T-helper 2 cell treated with Interferon-gamma antibody and Interleukin-4, amounts not matched to agents 5 μg/mL and 100 μg/mL, for 36 hours (primary cell): Measurements from ENCODE around the gene CAND1.
"Not testable (repeated sequence)": the region's sequence is repeated elsewhere in the genome, so short reads cannot be mapped to it uniquely, and the experiment has no call there.

Experiments used
- DNase-seq: peaks from one replicate; pipeline ENCODE4 v3.0.0; 2021; ENCODE audit warnings: low spot score
- H3K27ac Mint-ChIP-seq: one replicate; pipeline ENCODE4 v1.8.0; 2021; ENCODE audit warnings: mild to moderate bottlenecking, mixed read lengths
- H3K27me3 Mint-ChIP-seq: one replicate; pipeline ENCODE4 v1.8.0; 2021; ENCODE audit warnings: low read depth, mixed read lengths
- H3K36me3 Mint-ChIP-seq: one replicate; pipeline ENCODE4 v1.8.0; 2021; ENCODE audit warnings: low read depth, mixed read lengths
- H3K4me1 Mint-ChIP-seq: one replicate; pipeline ENCODE4 v1.8.0; 2021; ENCODE audit warnings: low read depth, mixed read lengths
- H3K4me3 Mint-ChIP-seq: one replicate; pipeline ENCODE4 v1.8.0; 2022; ENCODE audit warnings: mild to moderate bottlenecking, moderate library complexity, mixed read lengths
- H3K9me3 Mint-ChIP-seq: one replicate; pipeline ENCODE4 v1.8.0; 2021; ENCODE audit warnings: mixed read lengths

The CAND1 gene

GRCh38 chr12:67333649-67334048 is 64.5 kb downstream of the CAND1 start:
- DNase-seq, result no peak
- H3K4me1 Mint-ChIP-seq, result peaks cover 5% of the 10 kb centered on the region
- H3K36me3 Mint-ChIP-seq, result no peaks in the 10 kb centered on the region
- no peak overlapping the region for H3K27ac Mint-ChIP-seq
- H3K9me3 Mint-ChIP-seq, result peaks cover 12% of the 10 kb centered on the region
- H3K4me3 Mint-ChIP-seq, result no peak overlapping the region
- H3K27me3 Mint-ChIP-seq, result peaks cover 4% of the 10 kb centered on the region

- H3K4me1 Mint-ChIP-seq, result no peaks in the 10 kb centered on the region
- no peak overlapping the region for H3K27ac Mint-ChIP-seq
- DNase-seq, result no peak
- H3K9me3 Mint-ChIP-seq, result peaks cover 22% of the 10 kb centered on the region
- H3K27me3 Mint-ChIP-seq, result peaks cover 3% of the 10 kb centered on the region
- peaks cover 2% of the 10 kb centered on the region for H3K36me3 Mint-ChIP-seq
- no peak overlapping the region for H3K4me3 Mint-ChIP-seq
Measured at GRCh38 chr12:67338426-67338825, 69.3 kb downstream of the CAND1 start.

GRCh38 chr12:67339530-67339929 is 70.4 kb downstream of the CAND1 start:
- Mint-ChIP-seq H3K27ac (no peak overlapping the region), H3K9me3 (peaks cover 23% of the 10 kb centered on the region), H3K4me1 (no peaks in the 10 kb centered on the region), H3K4me3 (no peak overlapping the region), H3K36me3 (peaks cover 2% of the 10 kb centered on the region), H3K27me3 (peaks cover 3% of the 10 kb centered on the region)
- no peak for DNase-seq

GRCh38 chr12:67341086-67341485 is 71.9 kb downstream of the CAND1 start:
- peaks cover 25% of the 10 kb centered on the region for H3K9me3 Mint-ChIP-seq
- not testable (repeated sequence) for H3K4me1 Mint-ChIP-seq

GRCh38 chr12:67344979-67345710 is 76.0 kb downstream of the CAND1 start:
- Mint-ChIP-seq H3K27ac (no peak overlapping the region), H3K4me1 (no peaks in the 10 kb centered on the region), H3K36me3 (no peaks in the 10 kb centered on the region), H3K4me3 (no peak overlapping the region), H3K27me3 (no peaks in the 10 kb centered on the region), H3K9me3 (peaks cover 18% of the 10 kb centered on the region)
- no peak for DNase-seq

More at GRCh38 chr12:67341086-67341485, 71.9 kb downstream of the CAND1 start:
- H3K36me3 Mint-ChIP-seq, H3K27me3 Mint-ChIP-seq, DNase-seq, H3K4me3 Mint-ChIP-seq, H3K27ac Mint-ChIP-seq: not testable (repeated sequence)

GRCh38 chr12:67348683-67349082 is 79.5 kb downstream of the CAND1 start:
- H3K4me3 Mint-ChIP-seq, result no peak overlapping the region
- H3K27me3 Mint-ChIP-seq, result peaks cover 3% of the 10 kb centered on the region
- no peaks in the 10 kb centered on the region for H3K36me3 Mint-ChIP-seq
- no peak overlapping the region for H3K27ac Mint-ChIP-seq
- H3K4me1 Mint-ChIP-seq, result no peaks in the 10 kb centered on the region
- DNase-seq, result no peak
- peaks cover 18% of the 10 kb centered on the region for H3K9me3 Mint-ChIP-seq

- H3K27ac Mint-ChIP-seq, result no peak overlapping the region
- no peaks in the 10 kb centered on the region for H3K36me3 Mint-ChIP-seq
- H3K4me1 Mint-ChIP-seq, result peaks cover 10% of the 10 kb centered on the region
Measured at GRCh38 chr12:67352682-67353081, 83.5 kb downstream of the CAND1 start.

GRCh38 chr12:67354322-67354721 is 85.2 kb downstream of the CAND1 start:
- no peaks in the 10 kb centered on the region for H3K36me3 Mint-ChIP-seq
- H3K9me3 Mint-ChIP-seq, result no peaks in the 10 kb centered on the region
- H3K4me3 Mint-ChIP-seq, result no peak overlapping the region
- H3K27me3 Mint-ChIP-seq, result peaks cover 6% of the 10 kb centered on the region
- no peak overlapping the region for H3K27ac Mint-ChIP-seq
- H3K4me1 Mint-ChIP-seq, result peaks cover 10% of the 10 kb centered on the region
- peak; percentile 12 for DNase-seq

More at GRCh38 chr12:67352682-67353081, 83.5 kb downstream of the CAND1 start:
- H3K9me3 Mint-ChIP-seq, result peaks cover 5% of the 10 kb centered on the region
- no peak overlapping the region for H3K4me3 Mint-ChIP-seq
- H3K27me3 Mint-ChIP-seq, result peaks cover 6% of the 10 kb centered on the region
- no peak for DNase-seq

- Mint-ChIP-seq H3K36me3 (no peaks in the 10 kb centered on the region), H3K27ac (no peak overlapping the region), H3K4me1 (peaks cover 10% of the 10 kb centered on the region), H3K4me3 (no peak overlapping the region), H3K9me3 (no peaks in the 10 kb centered on the region), H3K27me3 (peaks cover 6% of the 10 kb centered on the region)
- no peak for DNase-seq
Measured at GRCh38 chr12:67354966-67355365, 85.8 kb downstream of the CAND1 start.

GRCh38 chr12:67355428-67356379 is 86.5 kb downstream of the CAND1 start:
- H3K4me3 Mint-ChIP-seq, result no peak overlapping the region

GRCh38 chr12:67356380-67356774 is 87.2 kb downstream of the CAND1 start:
- Mint-ChIP-seq H3K4me3 (no peak overlapping the region), H3K4me1 (peaks cover 10% of the 10 kb centered on the region), H3K27ac (no peak overlapping the region), H3K27me3 (peaks cover 6% of the 10 kb centered on the region), H3K9me3 (no peaks in the 10 kb centered on the region), H3K36me3 (no peaks in the 10 kb centered on the region)
- no peak for DNase-seq

More at GRCh38 chr12:67355428-67356379, 86.5 kb downstream of the CAND1 start:
- H3K9me3 Mint-ChIP-seq, result no peaks in the 10 kb centered on the region
- H3K27ac Mint-ChIP-seq, result no peak overlapping the region
- no peaks in the 10 kb centered on the region for H3K36me3 Mint-ChIP-seq
- H3K4me1 Mint-ChIP-seq, result peaks cover 10% of the 10 kb centered on the region
- DNase-seq, result no peak
- H3K27me3 Mint-ChIP-seq, result peaks cover 6% of the 10 kb centered on the region

- no peaks in the 10 kb centered on the region for H3K9me3 Mint-ChIP-seq
- no peak overlapping the region for H3K27ac Mint-ChIP-seq
- peaks cover 6% of the 10 kb centered on the region for H3K27me3 Mint-ChIP-seq
- H3K36me3 Mint-ChIP-seq, result no peaks in the 10 kb centered on the region
- H3K4me1 Mint-ChIP-seq, result peaks cover 10% of the 10 kb centered on the region
- DNase-seq, result no peak
- no peak overlapping the region for H3K4me3 Mint-ChIP-seq
Measured at GRCh38 chr12:67357376-67358125, 88.4 kb downstream of the CAND1 start.

GRCh38 chr12:67358781-67359338 is 89.7 kb downstream of the CAND1 start:
- no peak for DNase-seq
- Mint-ChIP-seq H3K27ac (no peak overlapping the region), H3K27me3 (peaks cover 3% of the 10 kb centered on the region), H3K9me3 (no peaks in the 10 kb centered on the region), H3K36me3 (no peaks in the 10 kb centered on the region), H3K4me1 (peaks cover 10% of the 10 kb centered on the region), H3K4me3 (no peak overlapping the region)
